GM19463 (cell line): ENCODE results near the gene SEM1.
"Not testable (repeated sequence)": the region's sequence is repeated elsewhere in the genome, so short reads cannot be mapped to it uniquely, and the experiment has no call there.

Source experiments
- ATAC-seq: cut with Tn5 transposase; IDR thresholded peaks from one replicate; pipeline ENCODE4 v1.9.1; 2021; ENCODE audit warnings: mild to moderate bottlenecking, moderate library complexity; ENCODE audit not compliant: unreplicated experiment

The SEM1 gene

DNA sequence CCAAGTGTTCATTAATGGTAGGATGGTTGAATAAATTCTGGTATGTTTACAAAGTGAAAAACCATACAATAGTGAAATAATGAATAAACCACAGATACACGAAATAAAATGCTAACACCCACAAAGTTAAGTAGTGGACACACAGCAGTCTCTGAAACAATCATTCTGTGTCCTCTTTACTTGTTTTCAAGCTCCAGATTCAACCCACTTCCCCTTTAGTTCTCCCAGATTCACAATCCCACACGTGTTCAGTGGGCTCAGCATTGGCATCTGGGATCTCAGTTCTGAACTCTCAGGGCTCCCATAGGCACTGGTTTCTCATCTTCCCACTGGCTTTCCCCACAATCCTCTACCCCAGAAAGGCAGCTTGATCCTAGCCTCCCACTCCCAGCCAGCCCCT is 44.9 kb downstream of the SEM1 start:
- ATAC-seq: no peak

DNA sequence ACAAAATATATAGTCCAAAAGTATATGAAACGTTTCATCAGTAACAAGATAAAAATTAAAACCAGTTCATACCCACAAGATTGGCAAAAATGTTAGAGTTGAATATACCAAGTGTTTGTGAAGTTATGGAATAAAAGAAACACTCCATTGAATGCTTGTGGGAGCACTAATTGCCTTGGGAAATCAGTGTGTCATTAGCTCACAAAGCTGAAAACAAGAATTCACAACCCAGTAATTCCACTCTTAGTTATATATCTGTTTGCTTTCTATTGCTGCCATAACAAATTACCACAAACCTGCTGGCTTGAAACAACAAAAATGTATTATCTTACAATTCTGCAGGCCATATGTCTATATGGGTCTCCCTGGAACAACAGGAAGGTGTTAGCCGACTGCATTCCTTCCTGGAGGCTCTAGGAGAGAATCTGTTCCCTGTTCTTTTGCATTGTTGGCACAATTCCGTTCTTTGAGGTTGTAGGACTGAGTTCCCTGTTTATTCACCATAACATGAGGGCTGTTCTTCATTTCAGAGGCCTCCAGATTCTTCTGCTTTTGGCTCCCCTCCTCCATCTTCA is 45.7 kb downstream of the SEM1 start:
- ATAC-seq: no peak

DNA sequence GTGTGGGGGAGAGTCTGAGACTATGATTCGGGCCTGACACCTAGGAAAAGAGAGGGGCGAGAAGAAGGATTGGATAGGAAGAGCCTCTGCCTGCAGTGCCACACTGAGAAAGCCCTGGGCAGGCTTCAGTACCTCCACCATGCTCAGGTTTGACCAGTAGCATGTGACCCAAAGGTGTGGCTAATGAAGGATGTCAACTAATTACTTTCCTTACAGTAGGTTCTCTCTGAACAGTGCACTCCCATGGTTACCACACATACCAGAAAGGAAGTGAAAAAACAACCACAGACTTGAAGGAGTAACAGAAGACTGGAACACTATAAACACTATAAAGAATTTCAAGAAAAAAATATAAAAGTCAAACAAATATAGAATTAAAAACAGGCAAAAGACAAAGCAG is 46.2 kb downstream of the SEM1 start:
- ATAC-seq: peak; percentile 98

DNA sequence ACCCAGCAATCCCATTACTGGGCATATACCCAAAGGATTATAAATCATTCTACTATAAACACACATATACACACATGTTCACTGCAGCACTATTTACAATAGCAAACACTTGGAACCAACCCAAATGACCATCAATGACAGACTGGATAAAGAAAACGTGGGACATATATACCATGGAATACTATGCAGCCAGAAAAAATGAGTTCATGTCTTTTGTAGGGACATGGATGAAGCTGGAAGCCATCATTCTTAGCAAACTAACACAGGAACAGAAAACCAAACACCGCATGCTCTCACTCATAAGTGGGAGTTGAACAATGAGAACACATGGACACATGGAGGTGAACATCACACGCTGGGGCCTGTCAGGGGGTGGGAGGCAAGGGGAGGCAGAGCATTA is 47.5 kb downstream of the SEM1 start:
- ATAC-seq: not testable (repeated sequence)

DNA sequence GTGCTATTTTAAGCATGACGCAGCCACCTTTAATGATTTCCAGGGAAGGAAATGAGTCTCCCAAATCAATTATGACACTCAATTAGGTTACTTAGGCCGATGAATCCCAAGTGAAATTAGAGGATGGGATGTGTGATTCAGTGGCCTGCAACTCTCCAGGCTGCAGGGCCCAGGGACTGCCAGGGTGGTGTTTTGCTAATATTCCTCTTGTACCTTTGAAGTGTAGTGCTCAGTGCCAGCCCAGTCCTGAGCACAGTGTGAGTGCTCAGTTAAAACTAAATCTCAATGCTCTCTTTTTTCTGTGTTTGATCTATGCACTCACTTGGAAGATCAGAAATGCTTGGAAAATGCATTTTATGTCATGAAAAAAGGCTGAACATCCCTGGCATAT is 51.6 kb downstream of the SEM1 start:
- no peak for ATAC-seq

DNA sequence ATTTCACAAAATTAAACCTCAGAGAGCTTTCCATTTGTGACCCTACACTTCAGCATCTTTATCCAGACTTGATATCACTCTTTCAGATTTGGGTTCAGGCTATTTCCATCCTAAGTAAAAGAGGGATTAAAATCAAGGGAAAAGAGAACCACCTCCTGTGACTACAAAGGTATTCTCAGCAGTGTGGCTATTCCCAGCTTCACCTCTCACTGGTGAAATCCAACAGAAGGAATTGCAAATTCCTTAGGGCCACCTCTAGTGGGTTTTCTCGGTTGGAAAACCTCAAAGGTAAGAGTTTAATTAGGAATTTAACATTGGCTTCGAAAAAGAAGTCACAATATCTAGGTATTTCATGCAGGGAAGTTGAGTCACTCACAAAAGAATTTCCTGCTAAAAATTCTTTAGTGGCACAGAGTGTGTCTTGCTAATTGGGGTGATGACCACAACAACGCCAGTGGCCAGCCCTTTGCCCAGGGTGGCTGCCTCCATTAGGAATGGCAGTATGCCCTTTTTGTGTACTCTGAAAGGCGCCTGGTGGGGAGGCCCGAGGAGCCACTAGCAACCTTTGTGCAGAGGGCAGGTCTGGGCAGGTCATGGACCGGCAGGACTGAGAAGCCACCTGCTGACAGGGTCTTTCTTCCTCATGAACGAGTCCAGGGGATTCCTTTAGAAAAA is 52.2 kb downstream of the SEM1 start:
- ATAC-seq: no peak

DNA sequence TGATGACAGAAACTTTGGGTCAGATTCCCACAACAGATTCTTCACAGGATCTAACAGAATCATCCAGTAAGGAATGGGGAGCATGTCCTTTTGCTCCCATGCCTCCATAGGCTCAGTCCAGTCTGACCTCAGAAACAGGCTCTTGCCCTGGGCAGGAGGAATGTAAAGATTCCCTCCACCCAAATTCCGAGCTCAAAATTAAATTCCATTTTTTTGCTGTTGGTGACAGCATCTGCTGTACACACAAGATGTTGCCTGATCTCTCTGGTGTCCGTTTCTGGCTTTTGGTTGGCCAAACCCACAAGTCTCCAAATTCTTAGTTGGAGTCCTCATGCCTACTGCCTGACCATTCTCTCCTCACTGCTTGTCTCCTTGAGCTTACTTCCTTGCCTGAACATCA is 53.7 kb downstream of the SEM1 start:
- no peak for ATAC-seq

DNA sequence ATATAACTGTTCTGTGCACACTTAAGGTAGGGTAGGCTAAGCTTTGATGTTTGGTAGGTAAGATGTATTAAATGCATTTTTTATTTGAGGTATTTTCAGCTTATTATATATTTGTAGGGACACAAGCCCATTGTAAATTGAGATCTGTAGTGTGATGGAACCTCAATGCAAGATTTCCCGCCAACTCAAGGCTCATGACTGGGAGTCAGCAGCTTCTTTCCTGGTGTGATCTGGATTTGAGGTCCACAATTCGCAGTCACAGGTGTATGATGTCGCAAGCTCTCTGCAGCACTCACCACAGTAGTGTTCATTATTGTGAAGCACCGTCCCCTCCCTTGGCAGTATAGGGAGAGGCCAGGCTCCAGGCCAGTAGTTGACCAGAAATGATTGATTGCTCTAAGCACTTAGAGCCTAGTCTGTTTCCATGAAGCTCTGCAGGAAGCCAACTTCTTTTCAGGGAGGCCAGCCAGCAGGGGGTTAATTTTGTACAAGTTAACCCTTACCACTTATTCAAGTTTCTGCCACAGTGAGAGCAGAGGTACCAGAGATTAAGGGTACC is 54.9 kb downstream of the SEM1 start:
- no peak for ATAC-seq

DNA sequence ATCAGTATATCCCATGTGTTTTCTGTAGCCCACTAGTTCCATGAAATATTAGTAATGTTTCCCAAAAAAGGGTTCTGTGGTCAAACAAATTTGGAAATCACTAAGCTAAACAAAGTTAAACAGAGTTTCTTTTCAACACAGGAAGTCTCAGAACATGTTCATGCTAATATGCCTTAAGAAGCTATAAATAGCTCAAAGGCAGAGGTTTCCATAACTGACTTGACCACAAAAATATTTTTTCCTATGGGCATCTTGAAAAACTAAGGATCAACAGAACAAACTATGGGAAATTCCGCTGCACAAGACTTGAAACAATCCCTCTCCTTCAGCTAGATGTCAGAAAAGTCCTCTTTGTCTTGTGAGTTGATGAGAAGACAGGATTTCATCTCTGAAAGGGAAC is 59.7 kb downstream of the SEM1 start:
- ATAC-seq: no peak

DNA sequence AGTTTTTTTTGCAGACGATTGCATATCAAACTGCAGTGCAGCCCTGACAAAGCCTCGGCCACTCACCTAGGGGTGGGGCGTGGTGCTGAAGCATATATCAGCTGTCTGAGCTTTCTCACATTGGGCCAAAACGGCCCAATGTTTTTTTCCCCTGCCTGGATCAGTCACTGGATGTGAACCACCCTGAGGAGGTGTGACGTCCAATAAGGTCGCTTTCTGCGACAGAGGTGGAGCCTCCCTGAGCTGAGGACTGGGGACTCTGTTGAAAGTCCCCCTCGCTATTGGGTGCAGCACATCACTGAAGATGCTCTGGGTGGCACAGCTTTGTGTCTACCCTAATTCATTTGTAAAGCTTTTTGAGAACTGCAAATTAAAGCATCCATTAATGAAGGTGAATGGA is 60.9 kb downstream of the SEM1 start:
- no peak for ATAC-seq

DNA sequence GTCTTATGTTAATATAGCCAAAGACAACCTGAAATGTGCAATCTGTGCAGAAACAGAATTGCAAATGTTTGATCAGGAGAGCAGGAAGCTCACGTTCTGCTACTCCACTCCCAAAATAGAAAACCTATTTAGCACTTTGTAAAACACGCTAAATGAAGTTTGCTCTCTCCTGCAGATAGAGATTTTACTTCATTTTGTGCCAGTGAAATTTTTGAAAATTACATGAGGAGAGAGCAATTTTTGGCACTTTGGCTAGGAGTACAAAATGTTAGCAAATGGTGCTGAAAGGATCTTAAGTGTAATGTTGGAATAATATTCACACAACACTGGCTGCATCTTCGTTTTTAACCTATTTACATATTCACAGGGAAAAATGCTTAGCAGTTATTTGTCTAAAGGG is 61.9 kb downstream of the SEM1 start:
- ATAC-seq: no peak

DNA sequence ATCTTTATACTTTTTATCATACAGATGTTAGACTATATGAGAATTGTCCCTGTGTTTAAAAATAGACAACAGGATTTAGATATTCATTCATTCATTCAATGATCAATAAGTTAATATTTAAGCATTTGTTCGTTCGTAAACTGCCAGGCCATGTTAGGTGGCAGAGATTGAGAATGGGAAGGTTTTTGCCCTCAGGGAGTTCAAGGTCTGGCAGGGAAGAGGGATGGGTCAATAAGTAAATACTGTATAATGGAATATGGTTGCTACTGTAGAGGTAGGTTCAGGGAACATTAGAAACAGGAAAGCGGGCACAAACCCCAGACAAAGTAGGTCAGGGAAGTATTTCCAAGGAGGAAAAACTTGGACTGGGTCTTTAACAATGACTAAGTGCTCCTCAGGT is 64.6 kb downstream of the SEM1 start:
- no peak for ATAC-seq

DNA sequence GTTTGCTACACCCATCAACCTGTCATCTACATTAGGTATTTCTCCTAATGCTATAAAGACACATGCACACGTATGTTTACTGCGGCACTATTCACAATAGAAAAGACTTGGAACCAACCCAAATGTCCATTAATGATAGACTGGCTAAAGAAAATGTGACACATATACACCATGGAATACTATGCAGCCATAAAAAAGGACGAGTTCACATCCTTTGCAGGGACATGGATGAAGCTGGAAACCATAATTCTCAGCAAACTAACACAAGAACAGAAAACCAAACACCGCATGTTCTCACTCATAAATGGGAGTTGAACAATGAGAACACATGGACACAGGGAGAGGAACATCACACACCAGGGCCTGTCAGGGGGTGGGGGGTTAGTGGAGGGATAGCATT is 66.2 kb downstream of the SEM1 start:
- not testable (repeated sequence) for ATAC-seq

DNA sequence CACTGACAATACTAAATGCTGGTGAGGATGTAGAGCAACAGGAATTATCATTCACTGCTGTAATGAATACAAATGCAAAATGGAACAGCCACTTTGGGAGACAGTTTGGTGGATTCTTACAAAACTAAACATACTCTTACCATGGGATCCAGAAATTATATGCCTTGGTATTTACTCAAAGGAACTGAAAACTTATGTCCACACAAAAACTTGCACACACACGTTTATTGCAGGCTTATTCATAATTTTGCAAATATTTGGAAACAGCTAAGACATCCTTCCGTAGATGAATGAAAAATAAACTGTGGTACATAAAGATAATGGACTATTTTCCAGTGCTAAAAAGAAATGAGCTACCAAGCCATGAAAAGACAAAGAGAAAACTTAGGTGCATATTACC is 69.6 kb downstream of the SEM1 start:
- ATAC-seq: no peak
